Mesenchymal stem cell (in vitro differentiated cells and primary cell): Measurements from ENCODE around the gene PKNOX1. TPM values are rescaled to one million over a fixed set of nuclear protein-coding genes. Genes with fewer than 3 reads are reported as not detected.
"Not testable (repeated sequence)": the region's sequence is repeated elsewhere in the genome, so short reads cannot be mapped to it uniquely, and the experiment has no call there.

Experiments used
- DNase-seq: peaks from one replicate; pipeline ENCODE4 v3.0.0-alpha.2; 2013
- H2AFZ ChIP-seq: one replicate; pipeline ENCODE4 v1.6.1; 2013; ENCODE audit warnings: low read depth, mild to moderate bottlenecking, control low read depth, inconsistent platforms, low read length, moderate library complexity
- H2AK5ac ChIP-seq: 2 replicates; pipeline ENCODE4 v1.6.1; 2013; ENCODE audit warnings: low read length, moderate library complexity, mild to moderate bottlenecking, inconsistent platforms; ENCODE audit not compliant: severe bottlenecking
- H2BK120ac ChIP-seq: one replicate; pipeline ENCODE4 v1.6.1; 2013; ENCODE audit warnings: low read depth, mild to moderate bottlenecking, inconsistent platforms, low read length, moderate library complexity
- H2BK12ac ChIP-seq, 2 experiments: one replicate each; pipeline ENCODE4 v1.6.1; 2013; ENCODE audit warnings: inconsistent platforms in 2 of 2, low read length in 2 of 2, mild to moderate bottlenecking in 2 of 2, moderate library complexity in 2 of 2, control low read depth in 1 of 2
- H2BK15ac ChIP-seq: one replicate; pipeline ENCODE4 v1.6.1; 2013; ENCODE audit warnings: mild to moderate bottlenecking, low read depth, inconsistent platforms; ENCODE audit not compliant: poor library complexity, severe bottlenecking
- H2BK5ac ChIP-seq: 2 replicates; pipeline ENCODE4 v1.6.1; 2013; ENCODE audit warnings: low read depth, mild to moderate bottlenecking, low read length, control low read depth, inconsistent platforms; ENCODE audit not compliant: poor library complexity, severe bottlenecking
- H3K14ac ChIP-seq, 2 experiments: one replicate each; pipeline ENCODE4 v1.6.1; 2013; ENCODE audit warnings: inconsistent platforms in 2 of 2, low read length in 2 of 2, control low read depth in 1 of 2, mild to moderate bottlenecking in 1 of 2, moderate library complexity in 1 of 2
- H3K18ac ChIP-seq, 2 experiments: one replicate each; pipeline ENCODE4 v1.6.1; 2013; ENCODE audit warnings: inconsistent platforms in 2 of 2, low read length in 2 of 2, control low read depth in 1 of 2, low read depth in 1 of 2, mild to moderate bottlenecking in 1 of 2
- H3K23ac ChIP-seq, 2 experiments: one replicate each; pipeline ENCODE4 v1.6.1; 2013; ENCODE audit warnings: inconsistent platforms in 2 of 2, low read length in 2 of 2, mild to moderate bottlenecking in 2 of 2, moderate library complexity in 2 of 2, control low read depth in 1 of 2
- H3K27ac ChIP-seq: 2 replicates; pipeline ENCODE4 v1.5.1; 2013; ENCODE audit warnings: mild to moderate bottlenecking, moderate library complexity, low read length, control low read depth, inconsistent platforms; ENCODE audit not compliant: poor library complexity, severe bottlenecking
- H3K27me3 ChIP-seq, 2 experiments: 2 replicates each; pipeline versions ENCODE4 v1.6.1 to v1.7.0; 2013; ENCODE audit warnings: low read length in 2 of 2, mild to moderate bottlenecking in 2 of 2, moderate library complexity in 2 of 2, control low read depth in 1 of 2, inconsistent platforms in 1 of 2; ENCODE audit not compliant: control insufficient read depth in 1 of 2, insufficient read depth in 1 of 2
- H3K36me3 ChIP-seq, 2 experiments: 2 replicates each; pipeline versions ENCODE4 v1.6.1 to v1.7.0; 2013; ENCODE audit warnings: low read length in 2 of 2, control low read depth in 1 of 2, inconsistent platforms in 1 of 2, low read depth in 1 of 2, mild to moderate bottlenecking in 1 of 2; ENCODE audit not compliant: insufficient read depth in 2 of 2, control insufficient read depth in 1 of 2
- H3K4ac ChIP-seq, 2 experiments: one replicate each; pipeline ENCODE4 v1.6.1; 2013; ENCODE audit warnings: inconsistent platforms in 2 of 2, low read length in 2 of 2, mild to moderate bottlenecking in 2 of 2, moderate library complexity in 2 of 2, control low read depth in 1 of 2, low read depth in 1 of 2
- H3K4me1 ChIP-seq: 2 replicates; pipeline ENCODE4 v1.6.1; 2013; ENCODE audit warnings: low read depth, low read length, control low read depth; ENCODE audit not compliant: control insufficient read depth, insufficient read depth
- H3K4me2 ChIP-seq: 2 replicates; pipeline ENCODE4 v1.6.1; 2013; ENCODE audit warnings: low read length, mild to moderate bottlenecking, inconsistent platforms; ENCODE audit not compliant: poor library complexity, severe bottlenecking
- H3K4me3 ChIP-seq, 2 experiments: 2 replicates each; pipeline versions ENCODE4 v1.5.1 to v1.7.0; 2013; ENCODE audit warnings: low read length in 2 of 2, mild to moderate bottlenecking in 2 of 2, control low read depth in 1 of 2, low read depth in 1 of 2; ENCODE audit not compliant: insufficient read depth in 1 of 2
- H3K79me1 ChIP-seq: replicated peaks from 2 replicates; pipeline ENCODE4 v1.6.1; 2013; ENCODE audit warnings: mild to moderate bottlenecking, control low read depth, low read length, inconsistent platforms; ENCODE audit not compliant: poor library complexity, severe bottlenecking
- H3K9ac ChIP-seq: 2 replicates; pipeline ENCODE4 v1.7.0; 2013; ENCODE audit warnings: mild to moderate bottlenecking, low read length, moderate library complexity
- H3K9me3 ChIP-seq: 2 replicates; pipeline ENCODE4 v1.7.0; 2013; ENCODE audit warnings: mild to moderate bottlenecking, low read length; ENCODE audit not compliant: control insufficient read depth
- H4K8ac ChIP-seq: one replicate; pipeline ENCODE4 v1.6.1; 2013; ENCODE audit warnings: inconsistent platforms, mild to moderate bottlenecking, low read length, moderate library complexity
- H4K91ac ChIP-seq: one replicate; pipeline ENCODE4 v1.6.1; 2013; ENCODE audit warnings: mild to moderate bottlenecking, low read length, inconsistent platforms
- WGBS: methylation state at CpG from one replicate; pipeline ENCODE4 v1.1.7; 2013; ENCODE audit warnings: mixed read lengths; 5-methylcytosine and 5-hydroxymethylcytosine counted together
- polyA plus RNA-seq, 2 experiments: library from polyadenylated mRNA; stranded (reverse); fragments of 200-250 nt; gene quantifications; one replicate each; pipeline ENCODE4 v1.2.3, GENCODE V29; 2013

The PKNOX1 gene, protein sequence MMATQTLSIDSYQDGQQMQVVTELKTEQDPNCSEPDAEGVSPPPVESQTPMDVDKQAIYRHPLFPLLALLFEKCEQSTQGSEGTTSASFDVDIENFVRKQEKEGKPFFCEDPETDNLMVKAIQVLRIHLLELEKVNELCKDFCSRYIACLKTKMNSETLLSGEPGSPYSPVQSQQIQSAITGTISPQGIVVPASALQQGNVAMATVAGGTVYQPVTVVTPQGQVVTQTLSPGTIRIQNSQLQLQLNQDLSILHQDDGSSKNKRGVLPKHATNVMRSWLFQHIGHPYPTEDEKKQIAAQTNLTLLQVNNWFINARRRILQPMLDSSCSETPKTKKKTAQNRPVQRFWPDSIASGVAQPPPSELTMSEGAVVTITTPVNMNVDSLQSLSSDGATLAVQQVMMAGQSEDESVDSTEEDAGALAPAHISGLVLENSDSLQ
- 10.6 TPM for polyA plus RNA-seq (2013, experiment 1 of 2)
- 10.5 TPM for polyA plus RNA-seq (2013, experiment 2 of 2)

DNA sequence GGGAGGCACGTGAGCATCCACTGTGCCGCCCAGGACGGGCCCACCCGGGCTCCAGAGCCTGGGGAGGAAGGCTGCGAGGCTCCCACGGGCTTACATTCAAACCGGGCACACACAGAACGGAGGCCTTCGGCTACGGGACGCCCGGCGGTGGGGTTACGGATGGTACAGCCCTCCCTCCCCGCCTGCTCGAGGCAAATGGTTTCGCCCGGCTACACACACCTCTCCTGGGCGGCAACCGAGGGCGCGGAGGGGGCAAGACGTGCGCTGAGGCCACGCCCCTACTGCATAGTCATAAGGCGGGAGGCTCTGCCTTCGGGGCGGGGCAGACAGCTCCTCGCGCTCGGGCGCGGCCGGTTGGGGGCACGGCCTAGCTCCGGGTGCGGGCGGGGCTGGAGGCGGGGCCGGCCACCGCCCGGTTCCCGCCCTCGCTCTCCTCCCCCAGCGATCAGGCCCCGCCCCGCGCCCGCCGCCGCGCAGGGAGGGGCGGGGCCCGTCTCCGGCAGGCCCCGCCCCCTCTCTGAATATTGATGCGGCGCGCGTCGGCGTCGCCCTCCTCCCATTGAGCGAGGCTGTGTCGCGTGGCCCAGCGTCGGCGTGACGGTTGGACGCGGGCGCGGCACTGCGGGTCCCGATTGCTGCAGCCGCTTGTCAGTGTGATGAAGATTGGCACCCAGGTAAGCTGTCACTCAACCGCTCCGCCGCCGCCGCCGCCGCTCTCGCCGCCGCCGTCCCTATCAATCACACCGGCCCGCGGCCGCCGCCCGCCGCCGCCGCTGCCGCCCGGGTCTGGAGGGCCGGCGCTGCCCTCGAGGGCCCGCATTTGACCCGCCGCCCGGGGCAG, at the start of gene PKNOX1:
Gene PKNOX1, plus strand, starts transcription at position 572 of the 841 bp plus-strand sequence. CDS start 29,820 bp downstream, outside the sequence.
- Histone ChIP-seq H3K4ac (peak within 1 kb of the TSS; percentile 72 to 92), H3K9me3 (peaks cover 5% of the 10 kb centered on the region), H3K4me1 (peaks cover 8% of the 10 kb centered on the region), H3K14ac (peak within 1 kb of the TSS in 1 of 2 experiments; percentile 98), H3K18ac (peak within 1 kb of the TSS; percentile 82 to 91), H4K8ac (peak within 1 kb of the TSS; percentile 91), H3K9ac (peak within 1 kb of the TSS; percentile 98), H3K36me3 (peaks cover 7 to 12% of the 10 kb centered on the region in 2 experiments), H2BK12ac (peak within 1 kb of the TSS; percentile 52 to 90), H3K27me3 (no peaks in the 10 kb centered on the region), H2AK5ac (peak within 1 kb of the TSS; percentile 0), H3K27ac (peak within 1 kb of the TSS; percentile 95), H3K23ac (peak within 1 kb of the TSS in 1 of 2 experiments; percentile 23), H3K79me1 (peaks cover 10% of the 10 kb centered on the region), H2BK15ac (peak within 1 kb of the TSS; percentile 50), H3K4me2 (peak within 1 kb of the TSS; percentile 89), H2BK5ac (peak within 1 kb of the TSS; percentile 91), H2AFZ (peak within 1 kb of the TSS; percentile 74), H3K4me3 (peak within 1 kb of the TSS; percentile 81 to 94), H2BK120ac (peak within 1 kb of the TSS; percentile 99), H4K91ac (peak within 1 kb of the TSS; percentile 48)
- DNase-seq = peak; percentile 97
- 1% methylated on average over 68 of the region's 106 CpGs for WGBS

DNA sequence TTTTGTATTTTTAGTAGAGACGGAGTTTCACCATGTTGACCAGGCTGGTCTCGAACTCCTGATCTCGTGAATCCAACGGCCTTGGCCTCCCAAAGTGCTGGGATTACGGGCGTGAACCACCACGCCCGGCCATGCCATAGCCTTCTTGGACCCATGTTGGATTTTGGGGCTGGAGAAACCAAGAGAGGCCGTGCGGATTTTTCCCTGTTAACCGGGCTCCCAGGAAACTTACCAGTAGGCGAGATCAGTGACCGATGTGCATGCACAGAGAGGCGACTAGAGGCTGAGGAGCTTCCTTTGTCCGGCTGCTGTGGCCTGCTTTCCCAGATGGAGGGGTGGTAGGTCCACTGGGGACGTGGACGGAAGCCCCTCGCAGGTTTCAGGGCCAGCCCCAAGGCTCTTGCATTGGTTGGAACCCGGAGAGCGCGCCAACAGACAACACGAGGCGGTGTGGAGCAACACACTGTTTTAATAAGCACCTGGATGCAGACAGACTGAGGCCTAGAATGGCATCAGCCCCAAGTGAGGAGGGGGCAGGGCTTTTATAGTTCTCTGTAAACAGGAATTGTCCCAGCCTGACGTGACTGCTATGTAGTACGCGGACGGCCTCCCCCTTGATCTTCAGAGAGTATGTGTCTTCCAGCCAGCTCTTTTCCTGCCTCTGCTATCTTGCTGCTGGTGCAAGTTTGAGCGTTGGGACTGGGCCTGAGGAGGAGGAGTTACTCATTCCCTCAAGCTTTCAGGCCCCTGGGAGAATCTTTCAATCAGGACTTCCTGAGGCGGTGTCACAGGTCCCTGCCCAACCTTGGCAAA, 49.0 kb upstream of the PKNOX1 start, which contains the start of gene ERVH48-1:
Gene ERVH48-1, minus strand, starts transcription at position 517 of the 813 bp plus-strand sequence. CDS start 6,624 bp downstream, outside the sequence.
- H4K91ac ChIP-seq = no peak within 1 kb of the TSS
- no peaks in the 10 kb centered on the region for H3K9me3 ChIP-seq
- peak within 1 kb of the TSS; percentile 77 to 80 for H3K18ac ChIP-seq
- no peak within 1 kb of the TSS for H2BK5ac ChIP-seq
- H3K4me2 ChIP-seq = no peak within 1 kb of the TSS
- no peak within 1 kb of the TSS for H3K4me3 ChIP-seq
- H3K27me3 ChIP-seq = no peaks in the 10 kb centered on the region
- H2BK120ac ChIP-seq = no peak within 1 kb of the TSS
- H2AK5ac ChIP-seq = peak within 1 kb of the TSS; percentile 94
- DNase-seq = peak; percentile 58
- no peak within 1 kb of the TSS for H3K14ac ChIP-seq
- H2AFZ ChIP-seq = no peak within 1 kb of the TSS
- H3K36me3 ChIP-seq = peaks cover 0 to 3% of the 10 kb centered on the region in 2 experiments
- H3K4ac ChIP-seq = no peak within 1 kb of the TSS
- H2BK15ac ChIP-seq = no peak within 1 kb of the TSS
- no peak within 1 kb of the TSS for H3K9ac ChIP-seq
- no peak within 1 kb of the TSS for H3K23ac ChIP-seq
- peak within 1 kb of the TSS; percentile 35 for H4K8ac ChIP-seq
- peaks cover 6% of the 10 kb centered on the region for H3K4me1 ChIP-seq
- 82% methylated on average over 29 of the region's 29 CpGs for WGBS
- H3K79me1 ChIP-seq = peaks cover 4% of the 10 kb centered on the region
- no peak within 1 kb of the TSS for H3K27ac ChIP-seq
- peak within 1 kb of the TSS in 1 of 2 experiments; percentile 55 for H2BK12ac ChIP-seq

DNA sequence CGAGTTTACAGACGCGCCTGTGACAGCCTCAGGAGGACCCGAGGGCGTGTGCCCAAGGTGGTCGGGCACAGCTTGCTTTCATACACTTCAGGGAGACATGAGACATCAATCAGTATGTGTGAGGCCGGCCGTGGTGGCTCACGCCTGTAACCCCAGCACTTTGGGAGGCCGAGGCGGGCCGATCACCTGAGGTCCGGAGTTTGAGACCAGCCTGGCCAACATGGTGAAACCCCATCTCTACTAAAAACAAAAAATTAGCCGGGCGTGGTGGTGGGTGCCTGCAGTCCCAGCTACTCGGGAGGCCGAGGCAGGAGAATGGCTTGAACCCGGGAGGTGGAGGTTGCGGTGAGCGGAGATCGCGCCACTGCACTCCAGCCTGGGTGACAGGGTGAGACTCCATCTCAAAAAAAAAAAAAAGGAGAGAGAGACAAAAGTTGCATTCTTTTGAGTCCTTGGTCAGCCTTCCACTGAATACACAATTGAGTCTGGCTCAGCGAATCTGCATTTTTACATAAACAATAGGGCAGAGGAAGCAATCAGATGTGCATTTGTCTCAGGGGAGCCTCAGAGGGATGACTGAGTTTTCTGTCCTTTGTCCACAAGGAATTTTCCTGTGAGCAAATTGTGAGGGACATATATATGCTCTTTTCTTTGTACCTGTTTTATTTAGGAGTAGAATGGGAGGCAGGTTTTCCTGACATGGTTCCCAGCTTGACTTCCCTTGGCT, 46.7 kb upstream of the PKNOX1 start:
- not testable (repeated sequence) for H3K4me1 ChIP-seq, H3K27me3 ChIP-seq, H3K79me1 ChIP-seq, H3K4me2 ChIP-seq, H4K8ac ChIP-seq, H3K36me3 ChIP-seq, H3K14ac ChIP-seq, H2BK5ac ChIP-seq, H2BK120ac ChIP-seq, H3K23ac ChIP-seq, H2AFZ ChIP-seq, H3K4ac ChIP-seq, H3K4me3 ChIP-seq, DNase-seq, H3K9ac ChIP-seq, H2BK15ac ChIP-seq, H3K27ac ChIP-seq, H2AK5ac ChIP-seq, H3K9me3 ChIP-seq
- H3K18ac ChIP-seq = peak overlapping the region in 1 of 2 experiments; percentile 20
- H2BK12ac ChIP-seq = peak overlapping the region in 1 of 2 experiments; percentile 77
- H4K91ac ChIP-seq = peak overlapping the region; percentile 66
- 95% methylated on average over 23 of the region's 23 CpGs for WGBS
